Testis (tissue), 2 donors: ENCODE data around the gene VKORC1.

Experiments
- POLR2A ChIP-seq: fragments of 450-650 bp; IDR thresholded peaks from one replicate; pipeline ENCODE4 v1.6.1; 2017; ENCODE audit warnings: antibody characterized with exemption, mild to moderate bottlenecking, moderate library complexity
- TF ChIP-seq, protein P1 (sequence below), 3 experiments: fragments of 450-650 bp in 2 of 3; fragments of 200-600 bp in 1 of 3; sonication (generic) in 1 of 3; IDR thresholded peaks; one replicate each; pipeline ENCODE4 v1.5.1; 2016 to 2019; ENCODE audit warnings: antibody characterized with exemption in 3 of 3, mild to moderate bottlenecking in 2 of 3, moderate library complexity in 1 of 3

DNA sequence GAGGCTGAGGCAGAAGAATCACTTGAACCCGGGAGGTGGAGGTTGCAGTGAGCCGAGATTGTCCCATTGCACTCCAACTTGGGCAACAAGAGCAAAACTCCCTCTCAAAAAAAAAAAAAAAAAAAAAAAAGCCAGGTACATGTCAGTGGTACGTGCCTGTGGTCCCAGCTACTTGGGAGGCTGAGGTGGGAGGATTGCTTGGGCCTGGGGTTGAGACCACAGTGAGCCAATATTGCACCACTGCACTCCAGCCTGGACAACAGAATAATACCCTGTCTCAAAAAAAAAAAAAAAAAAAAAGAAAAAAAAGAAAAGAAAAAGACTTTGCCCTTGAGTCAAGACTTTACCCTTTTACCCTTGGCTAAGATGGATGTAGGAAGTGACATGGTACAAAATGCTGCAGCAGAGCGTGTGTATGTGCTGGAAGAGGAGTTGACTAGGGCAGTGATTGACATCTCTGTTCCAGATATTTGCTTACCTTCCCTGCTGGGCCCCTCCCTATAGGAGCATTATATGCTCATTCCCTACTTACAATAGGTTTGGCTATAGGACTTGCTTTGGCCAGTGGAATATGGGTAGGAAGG lies 50.6 kb downstream of the VKORC1 start:
- no peak for TF ChIP-seq POLR2A
- TF ChIP-seq, protein P1, sequence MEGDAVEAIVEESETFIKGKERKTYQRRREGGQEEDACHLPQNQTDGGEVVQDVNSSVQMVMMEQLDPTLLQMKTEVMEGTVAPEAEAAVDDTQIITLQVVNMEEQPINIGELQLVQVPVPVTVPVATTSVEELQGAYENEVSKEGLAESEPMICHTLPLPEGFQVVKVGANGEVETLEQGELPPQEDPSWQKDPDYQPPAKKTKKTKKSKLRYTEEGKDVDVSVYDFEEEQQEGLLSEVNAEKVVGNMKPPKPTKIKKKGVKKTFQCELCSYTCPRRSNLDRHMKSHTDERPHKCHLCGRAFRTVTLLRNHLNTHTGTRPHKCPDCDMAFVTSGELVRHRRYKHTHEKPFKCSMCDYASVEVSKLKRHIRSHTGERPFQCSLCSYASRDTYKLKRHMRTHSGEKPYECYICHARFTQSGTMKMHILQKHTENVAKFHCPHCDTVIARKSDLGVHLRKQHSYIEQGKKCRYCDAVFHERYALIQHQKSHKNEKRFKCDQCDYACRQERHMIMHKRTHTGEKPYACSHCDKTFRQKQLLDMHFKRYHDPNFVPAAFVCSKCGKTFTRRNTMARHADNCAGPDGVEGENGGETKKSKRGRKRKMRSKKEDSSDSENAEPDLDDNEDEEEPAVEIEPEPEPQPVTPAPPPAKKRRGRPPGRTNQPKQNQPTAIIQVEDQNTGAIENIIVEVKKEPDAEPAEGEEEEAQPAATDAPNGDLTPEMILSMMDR (IDR thresholded peaks at IDR 0.05) = no peak
